Pancreas (tissue), 10 donors: Measurements from ENCODE around the gene MMD2. TPM values are rescaled to one million over a fixed set of nuclear protein-coding genes. Genes with fewer than 3 reads are reported as not detected.

ENCODE experiments used
- ATAC-seq, 4 donors: fragments of 200-7000 bp; cut with Tn5 transposase; one replicate each; pipeline versions ENCODE4 v1.8.0 to v1.9.1; 2020; ENCODE audit warnings: mild to moderate bottlenecking in 4 of 4, moderate library complexity in 4 of 4
- DNase-seq, 6 donors: peaks; one replicate each; pipeline ENCODE4 v3.0.0-alpha.2; 2020
- FAIRE-seq: peaks from 2 replicates; lab custom pipeline; 2012; peaks lifted over from hg19 to GRCh38; lab: Jason Lieb, UNC
- H3K27ac ChIP-seq, 4 donors: fragments of 200-600 bp; sonication (generic); 1 replicate in 3 of 4; 2 replicates in 1 of 4; pipeline versions ENCODE4 v1.5.0 to v1.8.0; 2020
- H3K27me3 ChIP-seq, 4 donors: fragments of 200-600 bp; one replicate each; pipeline ENCODE4 v1.8.0; 2021
- H3K36me3 ChIP-seq, 3 donors: fragments of 200-600 bp; sonication (generic) in 1 of 3; one replicate each; pipeline versions ENCODE4 v1.5.0 to v1.8.0; 2020 to 2021
- H3K4me1 ChIP-seq, 3 donors: fragments of 200-600 bp; one replicate each; pipeline ENCODE4 v1.8.0; 2021
- H3K4me3 ChIP-seq, 4 donors: fragments of 200-600 bp; sonication (generic) in 2 of 4; one replicate each; pipeline versions ENCODE4 v1.5.0 to v1.8.0; 2020 to 2021
- H3K9me3 ChIP-seq, 4 donors: fragments of 200-600 bp; one replicate each; pipeline ENCODE4 v1.8.0; 2021
- WGBS, 2 donors: extraction: QIAGEN DNeasy Blood & Tissue Kit; methylation state at CpG; one replicate each; pipeline ENCODE4 v1.1.7; 2013; 5-methylcytosine and 5-hydroxymethylcytosine counted together
- intact Hi-C, 3 donors: fragments of 100-400 bp; cut with DNase I; formaldehyde crosslinking; loops; one replicate each; pipeline versions ENCODE4 v1.11.1 to v1.14.2; 2022
- polyA plus RNA-seq, 2 donors: library from polyadenylated mRNA; stranded (reverse); fragments of 200-250 nt; gene quantifications; one replicate each; pipeline ENCODE4 v1.2.3, GENCODE V29; 2013
- total RNA-seq, 6 donors: library from RNA; stranded (reverse); fragmentation: NEBNext Ultra II Directional in 4 of 6; extraction: Animal tissue kit (Norgen Biotek cat#: 25700) in 4 of 6; gene quantifications; one replicate each; pipeline versions ENCODE4 v1.2.1 to v1.2.4, GENCODE V29; 2021 to 2023
- TF ChIP-seq, protein P1 (sequence below), 4 donors: fragments of 200-600 bp; sonication (generic) in 3 of 4; IDR thresholded peaks; one replicate each; pipeline versions ENCODE4 v1.5.0 to v1.8.0; 2021; ENCODE audit warnings: antibody characterized with exemption in 4 of 4
- donor health status: healthy with polysubstance abuse.
- donor health status: DM: no; HTN: no; CAD: no; lungs with moderate emphysema.
- donor health status: DM: no; HTN: no; CAD: no.
- donor health status: control.
- donor health status: control.
- donor health status: Bipolar disorder and iron deficiency.
- donor health status: DM: yes; HTN: yes; CAD: no.
- donor health status: DM: no; HTN: no; CAD: no.
- donor health status: DM: no; HTN: no; CAD: no.
- donor health status: DM: yes; HTN: yes; CAD: no.

The MMD2 gene
- total and polyA plus RNA-seq, 8 donors, result 0.05 TPM; not detected in 7

DNA sequence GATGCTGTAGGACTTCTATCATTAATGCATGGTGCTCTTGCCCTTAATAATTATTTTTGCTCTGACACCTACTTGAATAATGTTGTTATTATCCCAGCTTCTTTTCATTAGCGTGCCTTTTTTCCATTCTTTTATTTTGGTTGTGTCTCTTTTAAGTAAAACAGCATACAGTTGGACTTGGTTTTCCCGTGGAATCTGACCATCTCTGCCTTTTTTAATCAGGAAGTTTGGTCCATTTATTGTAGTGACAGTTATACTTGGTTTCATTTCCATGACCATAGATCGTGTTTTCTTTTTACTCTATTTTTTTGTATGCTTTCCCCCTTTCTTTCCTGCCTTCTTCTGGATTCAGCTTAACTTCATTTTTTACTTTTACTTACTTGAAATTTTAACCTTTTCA is 101.8 kb downstream of the MMD2 start:
- DNase-seq (no peak), ATAC-seq (no peak), FAIRE-seq (no peak)
- Histone ChIP-seq H3K9me3 (no peaks in the 10 kb centered on the region), H3K4me3 (no peak overlapping the region), H3K27me3 (peaks cover 0 to 3% (median 0%) of the 10 kb centered on the region in 4 donors), H3K27ac (no peak overlapping the region), H3K36me3 (no peaks in the 10 kb centered on the region), H3K4me1 (no peaks in the 10 kb centered on the region)
- TF ChIP-seq, protein P1, sequence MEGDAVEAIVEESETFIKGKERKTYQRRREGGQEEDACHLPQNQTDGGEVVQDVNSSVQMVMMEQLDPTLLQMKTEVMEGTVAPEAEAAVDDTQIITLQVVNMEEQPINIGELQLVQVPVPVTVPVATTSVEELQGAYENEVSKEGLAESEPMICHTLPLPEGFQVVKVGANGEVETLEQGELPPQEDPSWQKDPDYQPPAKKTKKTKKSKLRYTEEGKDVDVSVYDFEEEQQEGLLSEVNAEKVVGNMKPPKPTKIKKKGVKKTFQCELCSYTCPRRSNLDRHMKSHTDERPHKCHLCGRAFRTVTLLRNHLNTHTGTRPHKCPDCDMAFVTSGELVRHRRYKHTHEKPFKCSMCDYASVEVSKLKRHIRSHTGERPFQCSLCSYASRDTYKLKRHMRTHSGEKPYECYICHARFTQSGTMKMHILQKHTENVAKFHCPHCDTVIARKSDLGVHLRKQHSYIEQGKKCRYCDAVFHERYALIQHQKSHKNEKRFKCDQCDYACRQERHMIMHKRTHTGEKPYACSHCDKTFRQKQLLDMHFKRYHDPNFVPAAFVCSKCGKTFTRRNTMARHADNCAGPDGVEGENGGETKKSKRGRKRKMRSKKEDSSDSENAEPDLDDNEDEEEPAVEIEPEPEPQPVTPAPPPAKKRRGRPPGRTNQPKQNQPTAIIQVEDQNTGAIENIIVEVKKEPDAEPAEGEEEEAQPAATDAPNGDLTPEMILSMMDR (IDR thresholded peaks at IDR 0.05), result no peak
- WGBS, 2 donors, result 61 to 63% methylated on average over 3 of the region's 3 CpGs
- intact Hi-C loops, result no loop called here

DNA sequence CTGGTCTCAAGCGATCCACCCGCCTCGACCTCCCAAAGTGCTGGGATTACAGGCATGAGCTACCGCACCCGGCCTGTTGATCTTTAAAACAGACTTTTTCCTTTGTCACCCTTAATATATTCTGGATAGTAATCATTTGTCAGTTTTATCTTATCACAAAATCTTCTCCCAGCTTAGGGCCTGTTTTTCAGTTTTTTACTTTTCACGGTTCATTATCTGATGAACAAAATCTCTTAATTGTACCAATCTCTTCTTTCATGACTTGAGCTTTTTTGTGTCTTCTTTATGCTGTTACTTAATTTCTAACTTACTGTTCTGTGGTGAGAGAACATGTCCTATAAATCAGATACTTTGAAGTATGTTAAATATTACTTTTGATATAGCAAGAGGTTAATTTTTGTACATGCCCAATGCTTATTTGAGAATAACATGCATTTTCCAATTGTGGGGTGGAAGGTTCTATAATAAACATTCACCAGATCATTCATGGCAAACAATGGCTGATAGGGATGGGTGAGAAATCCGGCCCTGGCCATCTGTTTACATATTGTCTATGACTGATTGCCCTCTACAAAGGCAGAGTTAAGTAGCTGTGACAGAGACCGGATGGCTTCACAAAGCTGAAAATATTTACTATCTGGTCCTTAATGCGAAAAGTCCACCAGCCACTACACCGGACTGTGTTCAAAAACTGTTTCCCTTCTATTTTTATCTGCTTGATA is 102.5 kb downstream of the MMD2 start:
- WGBS, 2 donors, result 74 to 77% methylated on average over 10 of the region's 10 CpGs
- H3K27ac ChIP-seq, result no peak overlapping the region
- ATAC-seq, result no peak
- intact Hi-C loops, result no loop called here
- no peak overlapping the region for H3K4me3 ChIP-seq
- TF ChIP-seq, protein P1 (IDR thresholded peaks at IDR 0.05), result no peak
- no peaks in the 10 kb centered on the region for H3K27me3 ChIP-seq
- H3K9me3 ChIP-seq, result no peaks in the 10 kb centered on the region
- no peak for FAIRE-seq
- DNase-seq, result no peak
- no peaks in the 10 kb centered on the region for H3K36me3 ChIP-seq
- no peaks in the 10 kb centered on the region for H3K4me1 ChIP-seq

Other genes starting within 250 kb of the MMD2 start
- gene AP5Z1, start 183.6 kb downstream of the MMD2 start, total RNA-seq, result 10 to 100 TPM; 12.8 to 28.8 (median 16.9) TPM
- 10 to 100 TPM; 80.5 to 81.2 TPM for gene AP5Z1, start 183.6 kb downstream of the MMD2 start, polyA plus RNA-seq
- under 1 TPM in 3 of 6 donors, not detected in 3; 0.03 to 0.09 (median 0.05) TPM for gene PAPOLB, start 97.2 kb downstream of the MMD2 start, total RNA-seq
- not detected for gene PAPOLB, start 97.2 kb downstream of the MMD2 start, polyA plus RNA-seq
- 10 to 100 TPM in 1 of 6 donors, 1 to 10 TPM in 4, under 1 TPM in 1; 0.58 to 10.0 (median 3.3) TPM for gene RADIL, start 75.5 kb downstream of the MMD2 start, total RNA-seq
- gene RADIL, start 75.5 kb downstream of the MMD2 start, polyA plus RNA-seq, result 10 to 100 TPM in 1 of 2 donors, 1 to 10 TPM in 1; 2.8 to 11.2 TPM
- gene RBAK, start 86.7 kb upstream of the MMD2 start, total RNA-seq, result 1 to 10 TPM; 5.1 to 7.9 (median 5.7) TPM
- gene RBAK, start 86.7 kb upstream of the MMD2 start, polyA plus RNA-seq, result 1 to 10 TPM; 3.3 to 5.1 TPM
- 10 to 100 TPM; 23.5 to 39.3 (median 28.1) TPM for gene WIPI2, start 231.0 kb upstream of the MMD2 start, total RNA-seq
- gene WIPI2, start 231.0 kb upstream of the MMD2 start, polyA plus RNA-seq, result 10 to 100 TPM; 21.0 to 28.0 TPM